NCI-H510A (cell line): ENCODE measurements around the gene ADAMTS17.
"Not testable (repeated sequence)": the region's sequence is repeated elsewhere in the genome, so short reads cannot be mapped to it uniquely, and the experiment has no call there.

ENCODE experiments used
- DNase-seq: peaks from one replicate; lab custom pipeline; 2025; lab: John Stamatoyannopoulos, UW

Gene ADAMTS17

DNA sequence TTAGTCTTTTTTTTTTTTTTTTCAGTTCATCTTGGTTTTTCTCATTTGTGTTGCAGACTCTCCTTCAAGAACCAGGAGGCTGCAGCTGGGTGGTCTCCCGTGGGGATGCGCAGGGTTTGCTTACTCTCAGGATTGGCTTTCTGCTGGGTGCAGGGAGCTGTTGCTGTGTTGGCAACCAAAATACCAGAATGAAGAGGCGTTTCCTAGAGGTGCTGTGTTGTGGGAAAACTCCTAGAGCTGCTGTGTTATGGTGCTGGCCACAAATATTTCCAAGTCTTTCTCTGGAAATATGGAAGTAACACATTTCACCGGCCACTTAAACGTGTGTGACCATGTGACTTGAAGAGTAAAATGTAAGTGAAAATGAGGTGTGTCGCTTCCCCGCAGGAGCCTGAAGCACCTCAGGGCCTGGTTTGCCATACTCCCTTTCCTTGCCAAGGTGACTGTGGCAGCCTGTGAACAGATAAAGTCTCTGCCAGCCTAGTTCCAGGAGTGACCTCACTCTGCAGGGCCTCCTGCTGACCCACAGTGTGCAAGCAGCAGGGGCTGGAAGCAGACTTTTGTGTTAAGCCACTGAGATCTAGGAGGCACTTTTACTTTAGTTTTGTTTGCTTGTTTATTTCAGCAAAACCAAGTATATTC lies 258.9 kb downstream of the ADAMTS17 start:
- DNase-seq, result no peak

DNA sequence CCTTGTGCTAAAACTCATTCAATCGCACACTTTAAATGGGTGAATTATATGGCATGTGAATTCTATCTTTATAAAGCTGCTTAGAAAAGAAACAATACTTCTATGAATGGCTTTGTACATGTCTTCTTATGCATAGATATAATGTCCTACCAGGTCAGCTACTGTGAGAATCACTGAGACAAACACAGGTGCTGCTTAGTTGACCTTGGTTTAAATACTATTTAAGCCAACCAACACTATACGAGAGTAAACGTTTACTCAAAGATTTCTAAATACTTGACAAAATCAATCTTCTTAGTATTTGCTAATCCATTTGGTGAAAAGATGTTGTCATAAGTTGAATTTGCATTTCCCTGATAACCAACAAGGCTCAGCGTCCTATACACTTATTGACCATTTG lies 260.3 kb downstream of the ADAMTS17 start:
- DNase-seq, result no peak

DNA sequence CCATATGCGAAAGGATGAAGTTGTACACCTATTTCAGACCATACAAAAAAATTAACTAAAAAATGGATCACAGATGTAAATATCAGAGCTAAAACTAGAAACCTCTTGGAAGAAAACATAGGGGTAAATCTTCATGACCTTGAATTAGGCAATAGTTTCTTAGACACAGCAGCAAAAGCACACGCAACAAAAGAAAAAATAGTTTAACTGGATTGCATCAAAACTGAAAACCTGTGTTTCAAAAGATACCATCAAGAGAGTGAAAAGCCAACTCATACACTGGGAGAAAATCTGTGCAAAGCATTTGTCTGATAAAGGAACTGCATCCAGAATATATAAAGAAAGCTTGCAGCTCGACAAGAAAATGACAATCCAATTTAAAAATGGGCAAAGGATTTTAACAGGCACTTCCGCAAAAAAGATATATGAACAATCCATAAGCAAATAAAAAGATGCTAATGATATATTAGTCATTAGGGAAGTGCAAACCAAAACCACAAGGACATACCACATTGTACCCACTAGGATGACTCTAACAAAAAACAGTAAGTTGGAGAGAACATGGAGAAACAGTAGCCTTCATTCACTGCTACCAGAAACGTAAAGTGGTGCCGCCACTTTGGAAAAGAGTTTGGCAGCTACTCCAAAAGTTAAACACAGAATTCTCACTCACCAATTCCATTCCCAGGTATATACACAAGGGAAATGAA lies 263.1 kb downstream of the ADAMTS17 start:
- DNase-seq, result no peak

DNA sequence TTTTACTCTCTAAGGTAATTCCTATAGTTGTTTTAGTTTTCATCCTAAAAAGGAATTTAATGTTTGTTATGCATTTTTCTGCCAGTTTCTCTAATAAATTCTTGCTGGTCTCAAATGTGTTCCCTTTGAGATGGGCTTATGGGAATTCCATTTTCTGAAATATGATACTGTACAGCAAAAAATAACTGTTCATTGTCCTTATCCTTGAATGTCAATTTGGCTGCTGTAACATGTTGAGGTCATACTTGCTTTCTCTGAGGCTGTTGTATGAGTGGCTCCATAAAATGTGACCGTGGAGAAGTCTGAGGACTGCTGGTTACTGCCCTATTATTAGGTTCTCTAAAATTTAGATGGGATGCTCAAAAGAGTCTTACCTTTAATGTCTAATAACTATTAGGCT lies 266.5 kb downstream of the ADAMTS17 start:
- no peak for DNase-seq

DNA sequence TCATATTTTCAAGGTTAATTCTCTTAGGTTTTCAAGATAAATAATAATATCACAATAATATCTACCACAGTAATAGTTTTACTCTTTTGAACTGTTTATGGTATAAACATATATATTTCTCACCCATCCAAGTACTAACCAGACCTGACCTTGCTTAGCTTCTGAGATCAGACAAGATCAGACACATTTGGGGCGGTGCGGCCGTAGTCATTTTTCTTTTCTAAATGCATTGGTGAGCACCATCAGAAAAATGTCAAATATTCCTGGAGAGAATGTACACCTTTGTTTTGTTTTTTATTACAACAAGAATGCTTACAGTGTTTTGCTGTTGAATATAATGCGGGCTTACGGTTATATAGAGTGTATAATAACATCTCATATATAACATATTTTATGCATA lies 267.8 kb downstream of the ADAMTS17 start:
- no peak for DNase-seq

DNA sequence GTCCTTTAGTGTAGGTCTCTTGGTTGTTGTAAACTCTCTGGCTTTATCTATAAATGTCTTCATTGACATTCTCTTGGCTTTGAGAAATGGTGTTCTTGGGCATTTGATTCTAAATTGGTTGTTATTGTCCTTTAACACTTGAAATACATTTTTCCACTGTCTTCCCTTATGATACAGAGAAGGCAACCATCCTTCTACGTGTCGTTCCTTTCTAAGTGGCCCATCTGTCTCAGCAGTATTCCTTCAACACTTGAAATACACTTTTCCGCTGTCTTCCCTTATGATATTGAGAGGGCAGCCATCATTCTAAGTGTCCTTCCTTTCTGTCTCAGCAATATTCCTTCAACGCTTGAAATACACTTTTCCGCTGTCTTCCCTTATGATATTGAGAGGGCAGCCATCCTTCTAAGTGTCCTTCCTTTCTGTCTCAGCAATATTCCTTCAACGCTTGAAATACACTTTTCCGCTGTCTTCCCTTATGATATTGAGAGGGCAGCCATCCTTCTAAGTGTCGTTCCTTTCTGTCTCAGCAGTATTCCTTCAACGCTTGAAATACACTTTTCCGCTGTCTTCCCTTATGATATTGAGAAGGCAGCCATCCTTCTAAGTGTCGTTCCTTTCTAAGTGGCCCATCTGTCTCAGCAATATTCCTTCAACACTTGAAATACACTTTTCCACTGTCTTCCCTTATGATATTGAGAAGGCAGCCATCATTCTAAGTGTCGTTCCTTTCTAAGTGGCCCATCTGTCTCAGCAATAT lies 275.1 kb downstream of the ADAMTS17 start:
- DNase-seq, result not testable (repeated sequence)

DNA sequence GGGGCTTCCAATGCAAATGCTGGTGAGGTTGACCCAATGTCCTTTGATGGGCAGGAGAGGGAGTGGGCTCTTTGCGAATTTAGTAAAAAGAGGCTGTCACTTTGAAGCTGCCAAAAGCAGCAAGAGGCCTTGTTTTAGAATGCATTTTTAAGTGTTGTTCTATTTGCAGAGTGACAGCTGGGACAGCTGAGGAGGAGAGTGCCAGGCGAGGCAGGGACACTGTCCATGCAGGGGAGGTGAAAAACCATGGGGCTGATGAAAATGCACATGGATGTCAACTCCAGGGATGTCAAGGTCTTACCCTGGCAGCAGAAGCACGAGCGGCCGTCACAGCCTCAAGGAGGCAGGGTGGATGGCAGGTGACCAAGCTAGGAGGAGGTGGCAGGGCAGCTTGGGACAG lies 279.8 kb downstream of the ADAMTS17 start:
- DNase-seq, result no peak

DNA sequence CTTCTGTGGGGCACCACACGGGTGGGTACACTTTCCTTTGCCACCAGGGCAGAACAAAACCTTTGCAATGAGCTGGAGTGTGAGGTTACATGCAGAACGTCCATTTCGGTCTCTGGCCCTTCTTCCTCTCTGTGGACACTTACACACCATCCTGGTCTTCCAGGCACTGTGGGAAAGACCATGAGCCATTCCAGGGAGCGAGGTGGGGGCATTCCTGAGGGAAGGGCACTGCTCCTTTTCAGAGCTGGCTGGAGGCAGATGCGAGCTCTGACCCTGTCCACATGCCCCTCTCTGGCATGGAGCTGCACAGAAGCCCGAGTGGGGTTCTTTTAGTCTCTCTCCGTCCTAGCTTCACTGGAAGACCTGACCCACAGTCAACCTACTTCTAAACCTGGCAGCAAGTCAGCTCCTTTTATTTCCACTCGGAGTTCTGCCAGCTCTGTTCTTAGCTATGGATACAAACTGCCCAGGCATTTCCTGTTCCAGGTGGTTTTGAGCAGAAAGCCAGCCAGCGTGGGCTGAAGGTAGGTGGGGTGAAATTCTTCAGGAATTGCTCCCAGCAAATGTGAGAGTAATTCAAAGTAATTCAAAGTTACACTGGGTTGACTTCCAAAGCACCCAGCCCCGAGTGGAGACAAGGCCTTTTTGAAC lies 281.4 kb downstream of the ADAMTS17 start:
- DNase-seq, result no peak

DNA sequence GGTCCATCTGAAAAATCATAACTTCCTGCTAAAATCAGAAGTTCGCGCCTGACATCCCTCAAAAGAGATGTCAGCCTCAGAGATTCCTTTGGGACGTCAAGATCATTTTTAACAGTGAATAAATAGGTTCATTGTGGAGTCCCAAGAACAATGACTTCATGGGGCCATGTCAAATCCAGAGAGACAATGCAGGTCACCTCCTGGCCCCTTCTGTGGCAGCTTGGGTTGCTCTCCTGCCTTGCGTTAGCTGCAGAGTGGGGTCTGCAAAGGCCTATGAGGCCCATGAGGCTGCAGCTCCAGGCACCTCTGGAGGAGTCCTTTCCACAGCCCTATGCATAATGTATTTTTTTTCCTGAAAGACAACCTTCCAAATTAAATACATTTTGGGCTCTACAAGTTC lies 282.3 kb downstream of the ADAMTS17 start:
- DNase-seq, result no peak

DNA sequence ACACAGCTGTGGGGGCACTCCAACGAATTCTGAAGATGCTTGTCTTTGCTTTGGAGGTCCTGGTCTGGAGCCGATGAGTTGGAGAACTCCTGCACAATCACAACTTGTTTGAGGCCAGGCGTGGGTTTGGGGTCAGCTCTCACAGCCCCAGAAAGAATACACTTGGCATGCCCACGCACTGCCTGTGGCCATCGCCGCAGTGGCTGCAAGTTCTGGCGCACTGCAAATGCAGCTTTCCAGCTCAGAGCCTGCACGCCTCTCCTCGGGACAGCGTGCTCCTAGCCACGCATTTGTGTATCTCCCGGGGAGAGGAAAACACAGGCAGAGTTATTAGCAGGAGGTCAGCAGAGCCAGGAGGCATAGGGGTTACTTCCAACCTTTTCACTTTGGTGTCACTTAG lies 282.7 kb downstream of the ADAMTS17 start:
- DNase-seq, result no peak

DNA sequence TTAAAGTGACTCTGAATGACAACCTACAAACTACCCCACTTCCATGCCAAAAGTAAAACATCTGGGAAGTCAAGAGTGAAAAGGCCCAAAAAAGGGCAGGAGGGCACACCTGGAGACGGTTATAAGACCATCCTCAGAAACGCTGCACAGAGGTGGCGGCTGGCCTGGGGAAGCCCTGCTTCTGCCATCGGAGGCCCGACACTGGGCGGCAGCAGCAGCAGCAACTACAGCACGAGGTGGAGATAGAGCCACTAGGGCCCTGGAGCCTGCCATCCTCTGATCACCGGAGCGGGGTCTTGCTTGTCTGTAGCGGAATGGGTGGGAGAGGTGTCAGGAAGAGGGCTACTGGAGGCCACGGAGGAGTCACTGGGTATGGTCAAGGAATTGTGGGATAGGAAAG lies 283.3 kb downstream of the ADAMTS17 start:
- no peak for DNase-seq

DNA sequence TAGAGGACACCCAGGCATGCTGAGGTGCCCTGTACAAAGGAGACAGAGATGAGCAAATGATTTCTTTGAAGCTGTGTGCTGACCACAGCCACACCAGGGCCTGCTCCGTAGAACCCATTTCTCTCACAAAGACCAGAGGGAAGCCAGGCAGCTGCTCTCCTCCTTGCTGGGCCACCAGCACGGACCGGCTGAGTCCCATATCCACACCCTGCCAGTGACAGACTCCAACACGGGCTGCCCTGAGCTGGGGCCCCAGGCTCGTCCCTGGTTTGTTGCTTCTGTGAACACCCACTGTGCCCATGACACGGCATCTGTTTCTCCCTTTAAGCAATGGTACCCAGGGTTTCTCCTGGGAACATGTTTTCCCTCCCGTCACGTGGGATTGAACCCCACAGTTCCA lies 284.5 kb downstream of the ADAMTS17 start:
- no peak for DNase-seq

DNA sequence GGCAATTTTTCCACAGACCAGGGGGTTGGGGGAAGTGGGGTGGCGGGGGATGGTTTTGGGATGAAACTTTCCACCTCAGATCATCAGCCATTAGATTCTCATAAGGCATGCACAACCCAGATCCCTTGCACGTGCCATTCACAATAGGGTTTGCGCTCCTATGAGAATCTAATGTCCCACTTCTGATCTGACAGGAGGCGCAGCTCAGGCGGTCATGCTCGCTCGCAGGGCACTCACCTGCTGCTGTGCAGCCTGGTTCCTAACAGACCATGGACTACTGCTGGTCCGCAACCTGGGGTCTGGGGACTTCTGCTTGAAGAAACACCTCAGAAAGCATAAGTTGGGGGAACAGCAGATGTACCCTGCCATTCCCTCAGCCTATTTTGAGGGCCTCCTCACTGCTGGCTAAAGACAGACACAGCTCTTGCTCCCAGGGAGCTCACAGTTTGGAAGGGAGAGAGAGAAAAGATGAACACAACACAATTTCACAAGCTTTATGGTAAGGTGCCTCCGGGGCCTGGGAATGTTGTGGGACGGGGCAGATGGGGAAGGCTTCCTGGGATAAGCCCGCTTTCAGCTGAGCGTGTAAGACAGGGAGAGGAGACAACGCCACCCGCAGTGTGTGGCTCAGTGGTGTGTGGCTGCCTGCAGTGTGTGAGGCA lies 285.2 kb downstream of the ADAMTS17 start:
- DNase-seq, result no peak

DNA sequence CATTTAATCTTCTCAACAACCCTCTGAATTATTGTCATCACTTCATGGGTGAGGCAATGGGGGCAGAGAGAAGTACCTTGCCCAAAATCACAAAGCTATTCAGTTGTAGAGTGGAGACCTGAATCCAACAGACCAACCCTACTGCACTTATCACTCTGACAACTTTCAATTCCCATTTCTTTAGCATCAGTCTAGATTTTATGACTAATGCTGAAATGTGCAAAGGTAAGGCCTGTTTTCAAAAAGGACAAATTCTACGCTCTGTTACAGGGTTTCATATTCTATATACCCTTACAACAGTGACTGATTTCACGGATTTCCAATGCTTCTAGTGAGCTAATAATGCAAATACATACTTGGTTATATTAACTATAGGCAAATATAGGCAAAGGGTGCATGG lies 286.0 kb downstream of the ADAMTS17 start:
- no peak for DNase-seq

DNA sequence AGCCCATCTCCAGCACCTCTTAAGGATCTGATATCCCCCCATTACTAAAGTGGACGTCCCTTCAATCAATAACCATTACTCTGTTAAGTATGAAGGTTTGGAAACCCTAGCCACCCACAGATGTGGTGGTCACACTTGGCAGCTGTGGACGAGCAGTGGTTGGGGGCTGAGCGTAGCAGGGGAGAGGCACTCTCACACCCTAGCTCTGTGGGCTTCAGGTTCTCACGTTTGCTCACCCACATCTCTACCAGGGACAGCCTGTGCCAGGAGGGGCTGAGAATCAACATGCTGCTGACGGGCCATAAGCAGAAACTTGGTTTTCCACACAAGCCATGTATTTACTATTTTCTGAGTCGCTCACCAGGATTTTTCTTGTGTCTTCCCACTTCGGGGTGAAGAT lies 287.2 kb downstream of the ADAMTS17 start:
- DNase-seq, result no peak

DNA sequence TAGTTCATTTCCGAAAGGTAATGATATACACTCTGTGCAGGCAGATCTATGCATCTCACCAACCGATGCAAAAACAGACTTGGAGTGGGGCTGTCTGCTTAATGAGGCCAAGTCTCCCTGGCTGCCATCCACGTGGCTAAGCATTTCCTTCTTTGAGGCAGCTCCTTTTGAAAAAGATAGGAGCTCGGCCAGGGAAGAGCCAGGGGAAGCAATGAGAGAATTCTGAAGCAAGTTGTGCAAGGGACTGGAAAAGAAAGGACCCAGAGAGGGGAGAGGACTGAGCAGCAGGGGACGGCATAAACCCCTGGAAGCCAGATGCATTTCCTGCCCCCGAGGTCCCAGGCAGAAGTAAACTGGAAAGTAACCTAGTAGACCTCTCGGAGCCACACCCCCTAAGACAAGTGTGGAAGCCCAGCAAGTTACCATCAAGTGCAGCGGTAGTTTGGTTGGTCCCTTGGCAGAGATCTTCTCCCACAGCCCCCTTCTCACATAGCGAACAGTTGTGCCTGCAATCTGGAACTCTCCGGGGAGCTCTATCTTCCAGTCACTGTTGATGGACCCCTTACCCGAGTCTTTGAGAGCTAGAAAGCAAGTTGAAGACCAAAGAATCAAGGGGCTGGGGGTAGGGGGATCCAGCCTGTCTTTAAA lies 288.2 kb downstream of the ADAMTS17 start:
- no peak for DNase-seq

DNA sequence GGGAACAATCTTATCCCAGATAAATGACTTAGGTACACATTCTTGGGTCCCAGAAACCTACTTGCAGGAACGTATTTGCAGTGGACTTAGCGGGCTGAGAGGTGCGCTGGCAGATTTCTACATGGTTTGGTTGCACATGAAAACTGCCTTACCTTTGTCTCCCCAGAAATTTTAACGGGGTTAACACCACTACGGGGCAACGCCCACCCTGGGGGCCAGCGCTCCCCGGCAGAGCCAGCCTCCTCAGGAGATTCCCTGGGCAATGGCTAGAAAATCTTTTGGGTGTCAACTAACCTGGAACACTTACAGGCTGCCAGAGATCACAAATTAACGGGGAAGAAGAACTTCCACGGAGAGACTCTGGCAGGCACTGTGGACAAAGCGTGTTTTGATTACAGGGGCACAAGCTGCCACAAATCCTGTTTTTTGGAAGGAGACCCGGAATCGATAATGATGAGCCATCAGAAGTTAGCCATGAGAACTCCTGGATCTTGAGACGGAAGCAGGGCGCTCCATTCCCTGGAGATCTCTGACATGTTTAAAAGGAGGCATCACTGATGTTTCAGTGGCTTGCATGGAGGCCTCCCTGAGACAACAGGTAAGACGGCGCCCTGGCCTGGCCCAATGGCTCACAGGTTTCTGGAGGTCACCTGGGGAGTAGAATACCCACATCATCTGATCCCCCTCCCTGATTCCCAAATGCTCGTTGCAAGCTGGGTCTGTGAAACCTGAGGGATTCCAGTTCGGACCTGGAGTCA lies 288.9 kb downstream of the ADAMTS17 start:
- DNase-seq, result no peak

DNA sequence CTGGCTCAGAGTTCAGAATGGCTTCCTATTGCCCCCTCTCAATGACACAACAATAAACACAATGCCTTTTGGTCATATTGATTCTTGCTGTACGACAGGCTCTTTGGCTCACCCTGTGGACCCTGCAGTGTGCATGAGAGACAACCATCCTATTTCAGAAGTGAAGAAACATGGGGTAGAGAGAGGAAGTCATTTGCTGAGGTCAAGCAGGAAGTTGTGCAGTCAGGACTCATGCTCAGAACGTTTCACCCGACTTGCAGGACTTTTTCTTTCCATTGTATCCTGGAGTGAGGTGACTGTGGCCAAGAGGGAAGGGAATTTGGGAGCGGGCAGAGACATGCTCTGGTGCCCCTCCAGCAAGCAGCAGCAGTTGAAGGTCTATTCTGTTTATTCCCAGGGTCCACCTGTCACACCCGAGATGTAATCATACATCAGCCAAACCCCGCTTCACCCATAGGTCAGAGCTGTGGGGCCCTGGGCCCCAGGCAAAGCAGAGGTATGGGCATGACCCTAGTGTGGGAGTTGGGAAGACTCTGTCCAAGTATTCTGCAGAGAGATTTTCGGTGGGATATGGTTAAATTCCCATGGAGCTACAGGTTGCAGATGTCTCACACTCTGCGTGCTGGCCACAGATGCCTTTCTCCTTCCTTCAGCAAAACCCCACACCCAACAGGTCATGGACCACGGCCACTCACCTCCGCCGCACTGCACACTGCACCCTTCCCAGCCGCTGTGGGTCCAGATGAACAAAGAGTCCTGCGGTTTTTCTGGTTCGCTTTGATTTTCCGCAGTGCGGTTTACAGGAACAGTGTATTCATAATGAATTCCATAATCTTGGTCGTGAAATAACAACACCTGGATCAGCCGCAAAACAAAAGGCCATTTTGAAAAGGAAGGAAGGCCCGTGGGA lies 290.6 kb downstream of the ADAMTS17 start:
- no peak for DNase-seq

DNA sequence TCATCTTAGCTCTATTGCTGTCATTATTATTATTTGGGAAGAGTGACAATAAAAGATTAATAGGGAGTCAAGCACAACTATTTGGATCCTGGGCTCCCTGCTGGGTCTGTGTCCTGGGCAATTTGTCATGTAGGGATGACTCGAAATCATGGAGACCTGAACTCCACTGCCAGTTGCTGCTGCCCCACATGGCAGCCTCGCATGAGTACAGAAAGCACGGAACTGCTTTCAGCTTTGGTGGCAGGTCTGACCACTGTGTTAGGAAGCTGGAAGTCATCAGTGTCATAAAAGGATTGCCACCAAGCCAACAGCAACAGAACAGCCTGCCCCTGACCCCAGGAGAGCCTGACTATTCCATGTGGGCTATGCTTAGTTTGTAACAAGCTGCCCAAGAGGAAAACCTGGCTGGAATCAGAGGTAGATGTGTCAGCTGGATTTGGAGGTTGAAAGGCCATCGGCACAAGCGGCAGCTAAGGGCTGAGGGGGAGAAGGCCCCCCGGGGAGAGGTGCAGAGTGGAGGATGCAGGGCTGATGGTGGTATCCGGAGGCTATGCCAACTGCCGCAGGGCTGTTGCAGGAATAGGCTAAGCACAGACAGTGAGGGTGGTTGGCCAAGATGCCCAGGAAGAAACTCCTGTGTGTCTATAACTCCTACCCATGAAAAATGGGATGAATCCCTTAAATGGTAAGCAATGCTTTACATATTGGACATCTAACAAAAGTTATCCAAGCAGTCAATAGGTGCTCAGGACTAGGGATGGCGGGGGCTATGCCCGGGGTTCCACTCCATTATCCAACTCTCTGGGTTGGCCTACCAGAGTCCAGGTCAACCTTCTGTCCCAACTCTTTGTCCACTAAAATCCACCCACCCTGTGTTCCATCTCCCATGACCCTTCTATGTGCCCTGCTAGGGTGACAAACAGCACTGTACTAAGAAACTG lies 291.6 kb downstream of the ADAMTS17 start:
- DNase-seq, result no peak
